Gastroesophageal sphincter (tissue), 4 donors: ENCODE results near the gene PNPO. TPM values are rescaled to one million over a fixed set of nuclear protein-coding genes. Genes with fewer than 3 reads are reported as not detected.
A peak's percentile ranks its signal among the peaks of the same experiment; 100 is the strongest.

Experiments
- ATAC-seq: fragments of 150-250 bp; one replicate; pipeline ENCODE4 v1.9.1; 2016; ENCODE audit warnings: mild to moderate bottlenecking, moderate library complexity
- H3K27ac ChIP-seq, 4 donors: fragments of 200-600 bp; sonication (generic) in 3 of 4; 1 replicate in 3 of 4; 2 replicates in 1 of 4; pipeline ENCODE4 v1.5.1; 2016 to 2019
- H3K27me3 ChIP-seq: fragments of 200-600 bp; sonication (generic); one replicate; pipeline ENCODE4 v1.5.1; 2019
- H3K36me3 ChIP-seq, 2 donors: fragments of 200-600 bp; sonication (generic); one replicate each; pipeline ENCODE4 v1.5.1; 2019; ENCODE audit warnings: control low read depth in 1 of 2
- H3K4me1 ChIP-seq, 3 donors: fragments of 200-600 bp; sonication (generic); 1 replicate in 2 of 3; 2 replicates in 1 of 3; pipeline ENCODE4 v1.5.1; 2016 to 2019; ENCODE audit warnings: control low read depth in 2 of 3
- H3K4me3 ChIP-seq, 2 donors: fragments of 200-600 bp; sonication (generic); one replicate each; pipeline ENCODE4 v1.5.1; 2019; ENCODE audit warnings: mild to moderate bottlenecking in 1 of 2, moderate library complexity in 1 of 2
- H3K9me3 ChIP-seq, 3 donors: fragments of 200-600 bp; sonication (generic); one replicate each; pipeline ENCODE4 v1.5.1; 2017 to 2019; ENCODE audit warnings: control low read depth in 2 of 3
- CTCF ChIP-seq, 4 experiments: fragments of 200-600 bp in 2 of 4; fragments of 450-650 bp in 2 of 4; sonication (generic) in 1 of 4; IDR thresholded peaks; one replicate each; pipeline ENCODE4 v1.5.1; 2017 to 2019; ENCODE audit warnings: antibody characterized with exemption in 4 of 4, mild to moderate bottlenecking in 2 of 4, moderate library complexity in 2 of 4
- EP300 ChIP-seq: sonication (generic); formaldehyde crosslinking; IDR thresholded peaks from one replicate; pipeline ENCODE4 v1.6.1; 2017; ENCODE audit warnings: antibody characterized with exemption, mild to moderate bottlenecking
- POLR2A ChIP-seq, 2 donors: fragments of 450-650 bp; IDR thresholded peaks; one replicate each; pipeline ENCODE4 v1.6.1; 2017; ENCODE audit warnings: antibody characterized with exemption in 2 of 2, mild to moderate bottlenecking in 2 of 2, moderate library complexity in 1 of 2
- POLR2AphosphoS5 ChIP-seq: sonication (generic); formaldehyde crosslinking; IDR thresholded peaks from one replicate; pipeline ENCODE4 v1.6.1; 2017; ENCODE audit warnings: antibody characterized with exemption
- WGBS, 2 donors: methylation state at CpG; one replicate each; pipeline ENCODE4 v1.1.5; 2018; ENCODE audit warnings: low coverage in 1 of 2; 5-methylcytosine and 5-hydroxymethylcytosine counted together
- total RNA-seq, 4 donors: library from RNA; depleted of rRNA; stranded (reverse); fragments of >200 nt; gene quantifications; one replicate each; pipeline ENCODE4 v1.1.0, GENCODE V29; 2016

PNPO gene
- total RNA-seq, 4 donors from 2014 or later: 20.3 to 43.9 (median 21.9) TPM

DNA sequence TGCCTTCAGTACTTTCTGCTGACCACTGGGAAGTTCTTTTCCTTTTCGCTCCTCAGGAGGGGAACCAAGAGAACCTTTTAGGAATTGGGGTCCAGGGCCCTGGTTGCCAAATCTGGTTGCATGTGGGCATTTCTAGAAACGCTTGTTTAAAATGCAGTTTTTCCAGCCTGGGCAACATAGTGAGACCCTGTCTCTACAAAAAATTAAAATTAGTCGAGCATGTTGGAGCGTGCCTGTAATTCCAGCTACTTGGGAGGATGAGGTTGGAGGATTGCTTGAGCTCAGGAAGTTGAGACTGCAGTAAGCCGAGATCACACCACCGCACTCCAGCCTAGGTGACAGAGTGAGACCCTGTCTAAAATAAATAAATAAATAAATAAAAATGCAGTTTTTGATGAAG lies 1.2 kb downstream of the PNPO start:
- Histone ChIP-seq H3K27ac (peak overlapping the region in 2 of 4 donors; percentile 84 to 87), H3K4me1 (peaks cover 2 to 49% (median 13%) of the 10 kb centered on the region in 3 donors), H3K4me3 (peak overlapping the region in 1 of 2 donors; percentile 94), H3K27me3 (no peaks in the 10 kb centered on the region), H3K36me3 (peaks cover 0 to 27% of the 10 kb centered on the region in 2 donors), H3K9me3 (no peaks in the 10 kb centered on the region)
- 74% methylated on average over 6 of the region's 6 CpGs; no CpG with 5 or more reads in 1 of the 2 donors for WGBS, 2 donors
- ATAC-seq: no peak
- TF ChIP-seq POLR2A (IDR thresholded peaks at IDR 0.05) (no peak), POLR2AphosphoS5 (no peak), CTCF (IDR thresholded peaks at IDR 0.05) (no peak), EP300 (no peak)

DNA sequence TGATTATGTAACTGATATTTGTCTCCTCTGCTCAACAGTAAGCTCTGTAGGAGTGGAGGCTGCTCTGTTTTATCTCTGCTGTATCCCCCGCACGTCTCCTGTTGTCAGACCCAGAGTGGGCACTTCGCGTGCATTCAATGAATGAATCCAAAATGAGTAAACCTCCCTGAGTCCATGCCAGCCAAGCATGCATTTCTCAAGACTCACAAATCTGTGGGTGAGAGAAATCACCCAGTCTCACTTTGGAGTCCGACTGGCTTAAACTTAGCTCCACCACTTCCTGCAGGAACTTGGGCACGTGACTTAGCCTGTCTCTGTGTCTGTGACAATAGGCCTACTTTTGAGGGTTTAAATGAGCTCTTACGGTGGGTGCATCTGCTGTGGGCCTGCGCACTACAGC lies 3.7 kb downstream of the PNPO start:
- TF ChIP-seq POLR2AphosphoS5 (no peak), POLR2A (IDR thresholded peaks at IDR 0.05) (no peak), EP300 (no peak), CTCF (IDR thresholded peaks at IDR 0.05) (no peak)
- Histone ChIP-seq H3K36me3 (peaks cover 0 to 35% of the 10 kb centered on the region in 2 donors), H3K4me3 (no peak overlapping the region), H3K4me1 (peaks cover 2 to 66% (median 20%) of the 10 kb centered on the region in 3 donors), H3K27me3 (no peaks in the 10 kb centered on the region), H3K9me3 (no peaks in the 10 kb centered on the region), H3K27ac (no peak overlapping the region)
- WGBS, 2 donors: 85 to 89% methylated on average over 4 to 6 of the region's 8 CpGs
- ATAC-seq: no peak

GRCh38 chr17:47945529-47946508 lies 4.4 kb downstream of the PNPO start:
- Histone ChIP-seq H3K36me3 (peaks cover 0 to 35% of the 10 kb centered on the region in 2 donors), H3K27me3 (no peaks in the 10 kb centered on the region), H3K4me3 (no peak overlapping the region), H3K4me1 (peaks cover 2 to 58% (median 18%) of the 10 kb centered on the region in 3 donors), H3K9me3 (no peaks in the 10 kb centered on the region), H3K27ac (peak overlapping the region in 1 of 4 donors; percentile 48)
- no peak for ATAC-seq
- 70 to 79% methylated on average over 2 to 6 of the region's 10 CpGs for WGBS, 2 donors
- TF ChIP-seq CTCF (IDR thresholded peaks at IDR 0.05) (no peak), POLR2AphosphoS5 (no peak), EP300 (no peak), POLR2A (IDR thresholded peaks at IDR 0.05) (no peak)

DNA sequence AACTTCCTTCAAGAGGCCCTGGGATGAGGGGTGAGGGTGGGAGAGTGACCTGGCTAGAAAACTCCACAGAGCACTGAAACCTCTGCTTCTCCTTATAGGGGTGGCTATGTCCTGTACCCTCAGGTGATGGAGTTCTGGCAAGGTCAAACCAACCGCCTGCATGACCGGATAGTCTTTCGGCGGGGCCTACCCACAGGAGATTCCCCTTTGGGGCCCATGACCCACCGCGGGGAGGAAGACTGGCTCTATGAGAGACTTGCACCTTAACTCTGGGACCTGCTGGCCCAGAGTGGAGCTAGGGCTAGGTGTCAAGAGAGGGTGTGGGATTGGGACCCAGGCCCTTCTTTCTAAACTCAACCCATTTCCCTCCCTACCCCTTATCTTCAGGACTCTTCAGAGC lies 5.1 kb downstream of the PNPO start:
- no peaks in the 10 kb centered on the region for H3K9me3 ChIP-seq
- H3K4me1 ChIP-seq: peaks cover 2 to 55% (median 16%) of the 10 kb centered on the region in 3 donors
- H3K27ac ChIP-seq: peak overlapping the region in 2 of 4 donors; percentile 12 to 48
- H3K4me3 ChIP-seq: no peak overlapping the region
- H3K36me3 ChIP-seq: peaks cover 0 to 35% of the 10 kb centered on the region in 2 donors
- no peaks in the 10 kb centered on the region for H3K27me3 ChIP-seq
- 100% methylated on average over 3 of the region's 6 CpGs; no CpG with 5 or more reads in 1 of the 2 donors for WGBS, 2 donors
- TF ChIP-seq EP300 (no peak), CTCF (IDR thresholded peaks at IDR 0.05) (no peak), POLR2A (IDR thresholded peaks at IDR 0.05) (no peak), POLR2AphosphoS5 (no peak)
- ATAC-seq: no peak
